Measurements from ENCODE around the gene GPATCH8. TPM values are rescaled to one million over a fixed set of nuclear protein-coding genes. Genes with fewer than 3 reads are reported as not detected.

GPATCH8 gene
- total RNA-seq, 1 donor from 2014 or later: 25.1 TPM

DNA sequence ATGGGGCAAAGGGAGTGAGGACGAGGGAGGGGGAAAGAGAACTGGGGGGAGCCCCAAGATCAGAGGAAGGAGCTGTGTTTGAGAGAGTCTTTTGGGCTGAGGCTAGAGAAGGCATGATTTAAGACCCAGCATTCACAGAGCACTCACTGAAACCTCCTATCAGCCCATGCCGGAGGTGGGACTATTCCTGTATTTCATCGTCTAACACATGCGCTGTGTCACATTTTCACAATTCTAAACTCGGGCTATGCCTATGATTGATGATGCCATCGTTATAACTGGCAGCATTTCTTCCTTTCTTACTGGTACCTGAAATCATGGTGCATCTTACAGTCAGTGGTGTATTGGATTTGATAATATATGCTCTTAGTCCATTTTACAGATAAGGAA is 143.1 kb downstream of the GPATCH8 start:
- no peak overlapping the region for H3K27ac ChIP-seq (ENCODE audit: low read depth, low read length)
- no peak overlapping the region for H3K9ac ChIP-seq (ENCODE audit: low read depth in 1 of 3, low read length in 3 of 3)

DNA sequence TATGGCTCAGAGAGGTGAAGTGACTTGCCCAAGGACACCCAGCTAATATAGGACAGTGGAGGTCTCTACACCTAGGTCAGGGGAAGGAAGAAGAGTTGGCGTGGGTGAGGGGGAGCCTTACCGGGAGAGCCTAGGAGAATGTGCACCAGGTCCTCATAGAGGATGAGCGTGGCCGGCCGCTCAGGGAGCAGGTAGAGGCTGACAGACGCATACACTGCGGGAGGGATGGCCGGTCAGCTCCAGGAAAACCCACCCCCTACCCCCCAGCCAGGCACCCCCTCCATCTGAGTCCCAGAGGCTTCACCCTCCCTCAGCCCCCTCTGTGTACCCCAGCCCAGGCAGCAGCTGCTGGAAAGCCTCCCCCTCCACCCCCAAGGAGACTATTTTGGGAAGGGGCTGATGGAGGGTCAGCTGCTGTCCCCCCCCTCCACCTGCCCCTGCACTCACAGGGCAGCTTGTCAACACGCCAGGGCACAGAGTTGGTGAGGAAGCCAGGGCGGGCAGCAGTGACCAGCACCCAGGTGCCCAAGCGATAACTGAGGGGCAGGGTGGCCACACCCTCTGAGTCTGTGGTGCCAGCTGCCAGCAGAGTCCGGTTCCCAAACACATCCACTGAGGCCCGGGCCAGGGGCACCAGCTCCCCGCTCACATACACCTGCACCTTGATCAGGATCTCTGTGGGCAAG is 143.6 kb downstream of the GPATCH8 start:
- Histone ChIP-seq H3K9ac (ENCODE audit: low read depth in 1 of 3, low read length in 3 of 3) (no peak overlapping the region), H3K27me3 (ENCODE audit: control insufficient read depth in 3 of 3, insufficient read depth in 3 of 3, low read length in 3 of 3) (peaks cover 0 to 20% (median 18%) of the 10 kb centered on the region in 3 donors), H3K27ac (ENCODE audit: low read depth, low read length) (no peak overlapping the region), H3K9me3 (ENCODE audit: control insufficient read depth in 3 of 3, low read length in 3 of 3) (no peaks in the 10 kb centered on the region), H3K36me3 (ENCODE audit: control insufficient read depth in 3 of 3, insufficient read depth in 3 of 3, low read length in 3 of 3) (no peaks in the 10 kb centered on the region), H3K4me1 (ENCODE audit: control insufficient read depth in 3 of 3, insufficient read depth in 3 of 3, low read length in 3 of 3) (peaks cover 0 to 5% (median 0%) of the 10 kb centered on the region in 3 donors), H3K4me3 (ENCODE audit: low read length in 3 of 3) (no peak overlapping the region)

More for the DNA sequence above, 143.1 kb downstream of the GPATCH8 start:
- Histone ChIP-seq H3K9me3 (ENCODE audit: control insufficient read depth in 3 of 3, low read length in 3 of 3) (no peaks in the 10 kb centered on the region), H3K4me3 (ENCODE audit: low read length in 3 of 3) (no peak overlapping the region), H3K4me1 (ENCODE audit: control insufficient read depth in 3 of 3, insufficient read depth in 3 of 3, low read length in 3 of 3) (peaks cover 0 to 5% (median 0%) of the 10 kb centered on the region in 3 donors), H3K36me3 (ENCODE audit: control insufficient read depth in 3 of 3, insufficient read depth in 3 of 3, low read length in 3 of 3) (no peaks in the 10 kb centered on the region), H3K27me3 (ENCODE audit: control insufficient read depth in 3 of 3, insufficient read depth in 3 of 3, low read length in 3 of 3) (peaks cover 0 to 21% (median 18%) of the 10 kb centered on the region in 3 donors)

DNA sequence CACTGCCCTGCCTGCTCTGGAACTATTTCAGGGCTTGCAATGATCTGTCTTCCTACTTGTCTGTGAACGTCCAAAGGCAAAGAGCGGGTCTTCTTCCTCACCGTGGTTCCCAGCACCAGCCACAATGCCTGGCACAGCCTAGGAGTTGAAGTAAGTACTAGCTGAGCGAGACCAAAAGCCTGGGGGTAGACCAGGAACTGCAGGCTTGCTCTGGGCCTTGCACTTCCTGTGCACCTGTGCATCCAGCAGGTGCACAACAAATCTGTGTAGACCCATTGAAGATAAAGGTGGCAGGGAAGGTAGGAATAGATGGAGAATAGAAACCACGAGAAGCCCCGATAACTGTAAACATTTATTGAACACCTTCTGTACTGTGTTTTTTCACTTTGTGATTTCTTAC is 144.2 kb downstream of the GPATCH8 start:
- no peak overlapping the region for H3K27ac ChIP-seq (ENCODE audit: low read depth, low read length)
- H3K4me3 ChIP-seq (ENCODE audit: low read length in 3 of 3): no peak overlapping the region
- no peaks in the 10 kb centered on the region for H3K36me3 ChIP-seq (ENCODE audit: control insufficient read depth in 3 of 3, insufficient read depth in 3 of 3, low read length in 3 of 3)
- H3K9me3 ChIP-seq (ENCODE audit: control insufficient read depth in 3 of 3, low read length in 3 of 3): no peaks in the 10 kb centered on the region
- no peak overlapping the region for H3K9ac ChIP-seq (ENCODE audit: low read depth in 1 of 3, low read length in 3 of 3)
- peaks cover 0 to 4% (median 0%) of the 10 kb centered on the region in 3 donors for H3K4me1 ChIP-seq (ENCODE audit: control insufficient read depth in 3 of 3, insufficient read depth in 3 of 3, low read length in 3 of 3)
- peaks cover 0 to 19% (median 18%) of the 10 kb centered on the region in 3 donors for H3K27me3 ChIP-seq (ENCODE audit: control insufficient read depth in 3 of 3, insufficient read depth in 3 of 3, low read length in 3 of 3)

DNA sequence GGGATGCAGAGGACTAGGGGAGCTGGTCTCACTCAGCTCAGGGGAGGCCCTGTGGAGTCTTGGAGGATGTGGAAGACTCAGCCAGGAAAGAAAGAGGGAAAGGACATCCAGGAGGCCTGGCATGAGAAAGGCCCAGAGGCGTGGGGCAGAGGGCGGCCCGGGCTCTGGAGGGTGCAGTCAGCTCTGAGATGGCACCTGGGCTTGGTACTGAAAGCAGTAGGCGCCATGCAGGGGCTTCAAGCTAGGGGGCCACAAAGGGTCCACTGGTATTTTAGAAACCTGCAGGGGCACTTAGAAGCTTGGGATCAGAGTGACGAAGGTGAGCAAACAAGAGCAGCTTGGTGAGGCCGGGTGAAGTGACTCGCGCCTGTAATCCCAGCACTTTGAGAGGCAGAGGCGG is 145.1 kb downstream of the GPATCH8 start:
- no peaks in the 10 kb centered on the region for H3K9me3 ChIP-seq (ENCODE audit: control insufficient read depth in 3 of 3, low read length in 3 of 3)
- H3K4me3 ChIP-seq (ENCODE audit: low read length in 3 of 3): no peak overlapping the region
- peaks cover 0 to 18% (median 18%) of the 10 kb centered on the region in 3 donors for H3K27me3 ChIP-seq (ENCODE audit: control insufficient read depth in 3 of 3, insufficient read depth in 3 of 3, low read length in 3 of 3)
- no peak overlapping the region for H3K27ac ChIP-seq (ENCODE audit: low read depth, low read length)
- H3K4me1 ChIP-seq (ENCODE audit: control insufficient read depth in 3 of 3, insufficient read depth in 3 of 3, low read length in 3 of 3): peaks cover 0 to 2% (median 0%) of the 10 kb centered on the region in 3 donors
- H3K36me3 ChIP-seq (ENCODE audit: control insufficient read depth in 3 of 3, insufficient read depth in 3 of 3, low read length in 3 of 3): peaks cover 0 to under 1% (median 0%) of the 10 kb centered on the region in 3 donors
- H3K9ac ChIP-seq (ENCODE audit: low read depth in 1 of 3, low read length in 3 of 3): no peak overlapping the region

DNA sequence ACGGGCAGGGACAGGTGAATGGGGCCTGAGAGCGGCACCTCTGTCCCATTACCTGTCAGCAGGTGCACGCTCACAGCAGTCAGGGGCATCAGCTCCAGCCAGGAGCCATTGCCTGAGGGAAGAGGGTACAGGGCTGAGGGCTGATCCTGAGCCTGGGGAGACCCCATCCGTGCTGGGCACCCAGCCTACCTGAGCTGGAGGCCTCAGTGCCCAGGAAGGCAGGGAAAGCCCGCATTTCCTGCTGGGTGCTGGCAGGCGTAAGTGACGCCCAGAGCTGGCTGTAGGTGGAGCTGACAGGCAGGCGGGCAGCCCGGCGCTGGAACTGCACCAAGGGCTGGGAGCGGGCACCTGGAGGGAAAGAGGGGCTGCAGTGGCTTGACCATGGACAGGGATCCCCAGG is 147.0 kb downstream of the GPATCH8 start:
- Histone ChIP-seq H3K4me1 (ENCODE audit: control insufficient read depth in 3 of 3, insufficient read depth in 3 of 3, low read length in 3 of 3) (no peaks in the 10 kb centered on the region), H3K36me3 (ENCODE audit: control insufficient read depth in 3 of 3, insufficient read depth in 3 of 3, low read length in 3 of 3) (peaks cover 16 to 19% (median 17%) of the 10 kb centered on the region in 3 donors), H3K9ac (ENCODE audit: low read depth in 1 of 3, low read length in 3 of 3) (no peak overlapping the region), H3K27ac (ENCODE audit: low read depth, low read length) (no peak overlapping the region), H3K9me3 (ENCODE audit: control insufficient read depth in 3 of 3, low read length in 3 of 3) (no peaks in the 10 kb centered on the region), H3K4me3 (ENCODE audit: low read length in 3 of 3) (no peak overlapping the region), H3K27me3 (ENCODE audit: control insufficient read depth in 3 of 3, insufficient read depth in 3 of 3, low read length in 3 of 3) (peaks cover 0 to 14% (median 8%) of the 10 kb centered on the region in 3 donors)

- Histone ChIP-seq H3K27ac (ENCODE audit: low read depth, low read length) (no peak overlapping the region), H3K4me1 (ENCODE audit: control insufficient read depth in 3 of 3, insufficient read depth in 3 of 3, low read length in 3 of 3) (no peaks in the 10 kb centered on the region), H3K9ac (ENCODE audit: low read depth in 1 of 3, low read length in 3 of 3) (no peak overlapping the region), H3K4me3 (ENCODE audit: low read length in 3 of 3) (no peak overlapping the region), H3K27me3 (ENCODE audit: control insufficient read depth in 3 of 3, insufficient read depth in 3 of 3, low read length in 3 of 3) (peaks cover 0 to 10% (median 4%) of the 10 kb centered on the region in 3 donors), H3K36me3 (ENCODE audit: control insufficient read depth in 3 of 3, insufficient read depth in 3 of 3, low read length in 3 of 3) (peaks cover 22 to 24% (median 22%) of the 10 kb centered on the region in 3 donors), H3K9me3 (ENCODE audit: control insufficient read depth in 3 of 3, low read length in 3 of 3) (no peaks in the 10 kb centered on the region)
These were observed 147.5 kb downstream of the GPATCH8 start for GRCh38 chr17:44355642-44356099.

GRCh38 chr17:44354582-44355561 is 148.3 kb downstream of the GPATCH8 start:
- Histone ChIP-seq H3K36me3 (ENCODE audit: control insufficient read depth in 3 of 3, insufficient read depth in 3 of 3, low read length in 3 of 3) (peaks cover 26 to 31% (median 26%) of the 10 kb centered on the region in 3 donors), H3K4me1 (ENCODE audit: control insufficient read depth in 3 of 3, insufficient read depth in 3 of 3, low read length in 3 of 3) (no peaks in the 10 kb centered on the region), H3K27me3 (ENCODE audit: control insufficient read depth in 3 of 3, insufficient read depth in 3 of 3, low read length in 3 of 3) (peaks cover 0 to 8% (median under 1%) of the 10 kb centered on the region in 3 donors), H3K9ac (ENCODE audit: low read depth in 1 of 3, low read length in 3 of 3) (no peak overlapping the region), H3K4me3 (ENCODE audit: low read length in 3 of 3) (no peak overlapping the region), H3K27ac (ENCODE audit: low read depth, low read length) (no peak overlapping the region), H3K9me3 (ENCODE audit: control insufficient read depth in 3 of 3, low read length in 3 of 3) (no peaks in the 10 kb centered on the region)

GRCh38 chr17:44353672-44354331 is 149.4 kb downstream of the GPATCH8 start:
- Histone ChIP-seq H3K4me3 (ENCODE audit: low read length in 3 of 3) (peak overlapping the region in 2 of 3 donors; percentile 29 to 48), H3K4me1 (ENCODE audit: control insufficient read depth in 3 of 3, insufficient read depth in 3 of 3, low read length in 3 of 3) (peaks cover 0 to under 1% (median 0%) of the 10 kb centered on the region in 3 donors)

GRCh38 chr17:44352828-44353671 is 150.2 kb downstream of the GPATCH8 start:
- Histone ChIP-seq H3K27ac (ENCODE audit: low read depth, low read length) (no peak overlapping the region), H3K4me3 (ENCODE audit: low read length in 3 of 3) (no peak overlapping the region), H3K4me1 (ENCODE audit: control insufficient read depth in 3 of 3, insufficient read depth in 3 of 3, low read length in 3 of 3) (peaks cover 0 to 6% (median 3%) of the 10 kb centered on the region in 3 donors), H3K36me3 (ENCODE audit: control insufficient read depth in 3 of 3, insufficient read depth in 3 of 3, low read length in 3 of 3) (peaks cover 29 to 40% (median 33%) of the 10 kb centered on the region in 3 donors), H3K9me3 (ENCODE audit: control insufficient read depth in 3 of 3, low read length in 3 of 3) (no peaks in the 10 kb centered on the region), H3K27me3 (ENCODE audit: control insufficient read depth in 3 of 3, insufficient read depth in 3 of 3, low read length in 3 of 3) (peaks cover 0 to 8% (median 0%) of the 10 kb centered on the region in 3 donors), H3K9ac (ENCODE audit: low read depth in 1 of 3, low read length in 3 of 3) (no peak overlapping the region)

More at GRCh38 chr17:44353672-44354331, 149.4 kb downstream of the GPATCH8 start:
- peaks cover 0 to 8% (median 0%) of the 10 kb centered on the region in 3 donors for H3K27me3 ChIP-seq (ENCODE audit: control insufficient read depth in 3 of 3, insufficient read depth in 3 of 3, low read length in 3 of 3)
- no peak overlapping the region for H3K27ac ChIP-seq (ENCODE audit: low read depth, low read length)
- no peak overlapping the region for H3K9ac ChIP-seq (ENCODE audit: low read depth in 1 of 3, low read length in 3 of 3)
- peaks cover 29 to 40% (median 33%) of the 10 kb centered on the region in 3 donors for H3K36me3 ChIP-seq (ENCODE audit: control insufficient read depth in 3 of 3, insufficient read depth in 3 of 3, low read length in 3 of 3)
- no peaks in the 10 kb centered on the region for H3K9me3 ChIP-seq (ENCODE audit: control insufficient read depth in 3 of 3, low read length in 3 of 3)

Measured in skeletal muscle tissue (tissue), 4 donors.